ENCODE results near the gene ZACN.

ZACN gene

GRCh38 chr17:76125922-76126321 lies 46.9 kb downstream of the ZACN start:
- H3K27ac ChIP-seq = no peak overlapping the region
- TF ChIP-seq CTCF (conservative IDR thresholded peaks at IDR 0.05) = no peak

GRCh38 chr17:76130473-76130872 lies 51.5 kb downstream of the ZACN start:
- no peak for TF ChIP-seq CTCF (conservative IDR thresholded peaks at IDR 0.05)
- no peak overlapping the region for H3K27ac ChIP-seq

GRCh38 chr17:76131051-76131691 lies 52.2 kb downstream of the ZACN start:
- no peak for TF ChIP-seq CTCF (conservative IDR thresholded peaks at IDR 0.05)

GRCh38 chr17:76131692-76132573 lies 53.0 kb downstream of the ZACN start:
- TF ChIP-seq CTCF (conservative IDR thresholded peaks at IDR 0.05) = no peak
- peak overlapping the region; percentile 37; the same call in 1 of the 2 replicates for H3K27ac ChIP-seq

More at GRCh38 chr17:76131051-76131691, 52.2 kb downstream of the ZACN start:
- H3K27ac ChIP-seq = no peak overlapping the region

All from VCaP (cell line).